Renal cortical epithelial cell (primary cell): Measurements from ENCODE around the gene ERICH3. TPM values are rescaled to one million over a fixed set of nuclear protein-coding genes. Genes with fewer than 3 reads are reported as not detected.

Source experiments
- DNase-seq: peaks from one replicate; pipeline ENCODE4 v3.0.0-alpha.2; 2011; ENCODE audit warnings: low read depth
- total RNA-seq: library from RNA; depleted of rRNA; stranded (reverse); fragments of >200 nt; gene quantifications from 2 replicates; pipeline ENCODE4 v1.2.3, GENCODE V29; 2014

The ERICH3 gene
- 0.10 and 0.17 TPM in 2 replicates for total RNA-seq

GRCh38 chr1:74673351-74674111 is at the start of gene ERICH3:
ERICH3 (minus strand) TSS chr1:74673792; CDS start chr1:74673519, 273 bp downstream.
- peak; percentile 9 for DNase-seq

- DNase-seq, result no peak
Measured at GRCh38 chr1:74717626-74718025, 44.0 kb upstream of the ERICH3 start.

- DNase-seq, result no peak
Measured at GRCh38 chr1:74716822-74717221, 43.2 kb upstream of the ERICH3 start.

GRCh38 chr1:74715806-74716205 is 42.2 kb upstream of the ERICH3 start:
- DNase-seq, result no peak

- DNase-seq, result no peak
Measured at GRCh38 chr1:74715236-74715502, 41.6 kb upstream of the ERICH3 start.

GRCh38 chr1:74714429-74715235 is 41.0 kb upstream of the ERICH3 start:
- DNase-seq, result peak; percentile 64

- no peak for DNase-seq
Measured at GRCh38 chr1:74713849-74714248, 40.3 kb upstream of the ERICH3 start.

- DNase-seq, result no peak
Measured at GRCh38 chr1:74712881-74713280, 39.3 kb upstream of the ERICH3 start.

GRCh38 chr1:74703386-74704182 is 30.0 kb upstream of the ERICH3 start:
- no peak for DNase-seq

- no peak for DNase-seq
Measured at GRCh38 chr1:74699331-74699730, 25.7 kb upstream of the ERICH3 start.

- no peak for DNase-seq
Measured at GRCh38 chr1:74697832-74698231, 24.2 kb upstream of the ERICH3 start.

- DNase-seq, result peak; percentile 89
Measured at GRCh38 chr1:74693473-74693872, 19.9 kb upstream of the ERICH3 start.

GRCh38 chr1:74690909-74691308 is 17.3 kb upstream of the ERICH3 start:
- no peak for DNase-seq

GRCh38 chr1:74690364-74690696 is 16.7 kb upstream of the ERICH3 start:
- no peak for DNase-seq

- peak; percentile 62 for DNase-seq
Measured at GRCh38 chr1:74689621-74690363, 16.2 kb upstream of the ERICH3 start.

GRCh38 chr1:74686928-74687327 is 13.3 kb upstream of the ERICH3 start:
- DNase-seq, result no peak

- no peak for DNase-seq
Measured at GRCh38 chr1:74684301-74684700, 10.7 kb upstream of the ERICH3 start.

GRCh38 chr1:74683656-74684055 is 10.1 kb upstream of the ERICH3 start:
- DNase-seq, result no peak

GRCh38 chr1:74681851-74682250 is 8.3 kb upstream of the ERICH3 start:
- no peak for DNase-seq

GRCh38 chr1:74681449-74681848 is 7.9 kb upstream of the ERICH3 start:
- DNase-seq, result no peak

- DNase-seq, result no peak
Measured at GRCh38 chr1:74681001-74681400, 7.4 kb upstream of the ERICH3 start.

- peak; percentile 86 for DNase-seq
Measured at GRCh38 chr1:74679811-74680210, 6.2 kb upstream of the ERICH3 start.
